Testis (tissue), 2 donors: ENCODE data around the gene LRP1B.

Source experiments
- CTCF ChIP-seq, 3 experiments: fragments of 450-650 bp in 2 of 3; fragments of 200-600 bp in 1 of 3; sonication (generic) in 1 of 3; IDR thresholded peaks; one replicate each; pipeline ENCODE4 v1.5.1; 2016 to 2019; ENCODE audit warnings: antibody characterized with exemption in 3 of 3, mild to moderate bottlenecking in 2 of 3, moderate library complexity in 1 of 3
- POLR2A ChIP-seq: fragments of 450-650 bp; IDR thresholded peaks from one replicate; pipeline ENCODE4 v1.6.1; 2017; ENCODE audit warnings: antibody characterized with exemption, mild to moderate bottlenecking, moderate library complexity

GRCh38 chr2:140555701-140556100 lies 1575.1 kb downstream of the LRP1B start:
- no peak for TF ChIP-seq CTCF (IDR thresholded peaks at IDR 0.05)
- TF ChIP-seq POLR2A, result no peak
